ENCODE data around the gene MAPKAP1. TPM values are rescaled to one million over a fixed set of nuclear protein-coding genes. Genes with fewer than 3 reads are reported as not detected.

Gene MAPKAP1
- total RNA-seq, 1 donor from 2014 or later = 123 TPM

GRCh38 chr9:125653325-125653724 is 53.7 kb downstream of the MAPKAP1 start:
- no peak for DNase-seq
- Mint-ChIP-seq H3K4me3 (no peak overlapping the region), H3K27me3 (no peaks in the 10 kb centered on the region), H3K36me3 (ENCODE audit: low read depth) (peaks cover 39% of the 10 kb centered on the region), H3K4me1 (peaks cover 28% of the 10 kb centered on the region), H3K9me3 (no peaks in the 10 kb centered on the region), H3K27ac (no peak overlapping the region)
- intact Hi-C loops (cut with micrococcal nuclease) = no loop called here

DNA sequence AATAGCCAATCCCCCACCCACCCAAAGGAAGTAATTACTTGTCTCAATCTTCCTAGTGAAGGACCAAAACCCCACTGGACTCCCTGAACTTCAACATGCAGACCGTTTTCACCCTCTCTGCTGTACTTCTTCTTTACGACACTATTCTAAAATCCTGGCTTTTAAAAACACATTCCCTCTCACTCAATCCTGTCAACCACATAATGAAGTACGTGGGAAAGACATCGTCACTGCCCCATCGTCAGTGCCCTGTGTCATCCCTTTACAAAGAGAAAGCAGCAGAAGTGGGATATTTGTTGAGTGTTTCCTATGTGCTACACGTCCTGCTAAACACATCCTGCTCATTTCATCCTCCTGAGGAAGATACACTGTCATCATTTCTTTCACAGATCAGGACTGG is 54.2 kb downstream of the MAPKAP1 start:
- intact Hi-C loops (cut with micrococcal nuclease) = no loop called here
- peaks cover 40% of the 10 kb centered on the region for H3K36me3 Mint-ChIP-seq (ENCODE audit: low read depth)
- DNase-seq = no peak

GRCh38 chr9:125652233-125652594 is 54.8 kb downstream of the MAPKAP1 start:
- DNase-seq = no peak
- Mint-ChIP-seq H3K27ac (no peak overlapping the region), H3K27me3 (no peaks in the 10 kb centered on the region), H3K4me3 (no peak overlapping the region), H3K4me1 (peaks cover 36% of the 10 kb centered on the region), H3K9me3 (no peaks in the 10 kb centered on the region), H3K36me3 (ENCODE audit: low read depth) (peaks cover 35% of the 10 kb centered on the region)
- intact Hi-C loops (cut with micrococcal nuclease) = no loop called here

More for the DNA sequence above, 54.2 kb downstream of the MAPKAP1 start:
- Mint-ChIP-seq H3K4me1 (peaks cover 31% of the 10 kb centered on the region), H3K27ac (peak overlapping the region; percentile 6), H3K4me3 (no peak overlapping the region), H3K27me3 (no peaks in the 10 kb centered on the region), H3K9me3 (no peaks in the 10 kb centered on the region)

GRCh38 chr9:125651576-125652232 is 55.3 kb downstream of the MAPKAP1 start:
- intact Hi-C loops (cut with micrococcal nuclease) = no loop called here
- peaks cover 41% of the 10 kb centered on the region for H3K4me1 Mint-ChIP-seq
- no peaks in the 10 kb centered on the region for H3K9me3 Mint-ChIP-seq
- H3K27ac Mint-ChIP-seq = no peak overlapping the region
- no peak overlapping the region for H3K4me3 Mint-ChIP-seq
- H3K36me3 Mint-ChIP-seq (ENCODE audit: low read depth) = peaks cover 34% of the 10 kb centered on the region
- no peak for DNase-seq
- H3K27me3 Mint-ChIP-seq = no peaks in the 10 kb centered on the region

- Mint-ChIP-seq H3K4me1 (peaks cover 49% of the 10 kb centered on the region), H3K36me3 (ENCODE audit: low read depth) (peaks cover 26% of the 10 kb centered on the region), H3K9me3 (no peaks in the 10 kb centered on the region), H3K4me3 (peak overlapping the region; percentile 48), H3K27ac (peak overlapping the region; percentile 86), H3K27me3 (no peaks in the 10 kb centered on the region)
- DNase-seq = peak; percentile 61
- intact Hi-C loops (cut with micrococcal nuclease) = loop anchor here (1.0 kb wide), 3 partner anchors 10 to 51 kb away; no protein-coding TSS in a partner anchor
Observed at GRCh38 chr9:125650271-125650737, 56.7 kb downstream of the MAPKAP1 start.

- Mint-ChIP-seq H3K4me1 (peaks cover 53% of the 10 kb centered on the region), H3K36me3 (ENCODE audit: low read depth) (peaks cover 27% of the 10 kb centered on the region), H3K4me3 (peak overlapping the region; percentile 48), H3K27ac (peak overlapping the region; percentile 86), H3K27me3 (no peaks in the 10 kb centered on the region), H3K9me3 (no peaks in the 10 kb centered on the region)
- DNase-seq = no peak
- intact Hi-C loops (cut with micrococcal nuclease) = loop anchor here (1.0 to 10.0 kb wide), 6 partner anchors 10 to 315 kb away; partner anchors contain the start of gene PBX3
Observed at GRCh38 chr9:125649826-125650225, 57.2 kb downstream of the MAPKAP1 start.

- no peak for DNase-seq
- intact Hi-C loops (cut with micrococcal nuclease) = loop anchor here (5.0 to 10.0 kb wide), 3 partner anchors 98 to 315 kb away; partner anchors contain the start of gene PBX3
- Mint-ChIP-seq H3K27me3 (no peaks in the 10 kb centered on the region), H3K9me3 (no peaks in the 10 kb centered on the region), H3K27ac (peak overlapping the region; percentile 66), H3K36me3 (ENCODE audit: low read depth) (peaks cover 28% of the 10 kb centered on the region), H3K4me3 (peak overlapping the region; percentile 43), H3K4me1 (peaks cover 56% of the 10 kb centered on the region)
Observed at GRCh38 chr9:125649315-125649714, 57.7 kb downstream of the MAPKAP1 start.

DNA sequence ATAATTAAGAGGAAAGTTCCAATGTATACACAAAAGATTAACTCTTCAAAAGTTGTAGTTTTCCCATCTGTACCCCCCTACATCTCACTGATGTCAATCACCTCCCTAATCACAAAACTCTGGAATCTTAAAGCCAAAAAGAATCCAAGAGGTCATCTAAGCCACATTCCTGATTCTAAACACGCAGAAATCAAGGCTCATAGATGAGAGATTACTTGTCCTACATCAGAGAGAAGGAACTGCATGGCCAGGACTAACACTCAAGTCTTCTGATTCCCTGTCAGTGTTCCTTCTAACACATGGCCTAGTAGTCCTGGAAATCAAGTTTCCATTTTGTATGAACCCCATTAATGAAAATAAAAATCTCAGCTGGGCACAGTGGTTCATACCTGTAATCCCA is 58.7 kb downstream of the MAPKAP1 start:
- Mint-ChIP-seq H3K27ac (no peak overlapping the region), H3K4me3 (no peak overlapping the region), H3K36me3 (ENCODE audit: low read depth) (peaks cover 27% of the 10 kb centered on the region), H3K4me1 (peaks cover 56% of the 10 kb centered on the region), H3K9me3 (no peaks in the 10 kb centered on the region), H3K27me3 (no peaks in the 10 kb centered on the region)
- no peak for DNase-seq
- intact Hi-C loops (cut with micrococcal nuclease) = loop anchor here (5.0 to 10.0 kb wide), 3 partner anchors 99 to 313 kb away; partner anchors contain the start of gene PBX3

DNA sequence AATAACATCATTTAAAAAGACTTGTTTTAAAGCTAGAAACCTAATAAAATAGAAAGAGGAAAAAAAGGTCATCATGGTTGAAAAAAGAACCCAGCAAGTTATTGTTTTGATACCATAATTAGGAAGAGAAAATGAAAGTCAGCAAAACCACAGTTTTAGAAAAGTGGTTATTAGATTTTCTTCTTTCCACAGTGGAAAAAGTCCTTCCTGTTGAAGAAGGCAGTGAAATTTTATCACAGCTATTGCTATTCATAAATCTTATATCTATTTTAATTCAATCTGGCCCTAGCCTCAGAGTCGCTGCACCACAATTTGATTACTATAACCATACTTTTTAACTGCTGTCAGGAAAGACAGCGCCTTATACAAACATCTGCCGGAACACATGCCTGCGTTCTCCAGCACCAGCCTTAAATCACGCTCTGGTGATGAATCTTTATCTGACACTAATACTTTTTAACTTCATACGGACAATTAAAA is 60.3 kb downstream of the MAPKAP1 start:
- intact Hi-C loops (cut with micrococcal nuclease) = loop anchor here (1.0 to 10.0 kb wide), 4 partner anchors 14 to 312 kb away; partner anchors contain the start of gene PBX3
- Mint-ChIP-seq H3K36me3 (ENCODE audit: low read depth) (peaks cover 26% of the 10 kb centered on the region), H3K4me1 (peaks cover 54% of the 10 kb centered on the region)

DNA sequence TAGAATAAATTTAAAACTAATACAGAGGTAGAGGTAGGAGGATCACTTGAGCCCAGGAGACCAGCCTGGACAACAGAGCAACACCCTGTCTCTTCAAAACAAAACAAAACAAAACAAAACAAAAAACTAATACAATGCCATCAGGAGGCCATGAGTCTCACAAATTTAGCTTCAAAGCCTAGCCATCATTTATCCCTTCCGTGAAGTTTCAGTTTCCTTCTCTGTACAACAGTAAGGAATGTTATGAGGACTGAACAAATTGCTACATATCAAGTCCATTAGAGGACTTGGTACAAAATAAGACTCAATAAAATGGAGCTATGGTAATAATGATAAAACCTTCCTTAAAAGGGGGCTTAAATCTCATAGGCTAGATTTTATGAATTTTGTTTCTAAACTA is 60.8 kb downstream of the MAPKAP1 start:
- peak overlapping the region; percentile 70 for H3K4me3 Mint-ChIP-seq
- intact Hi-C loops (cut with micrococcal nuclease) = loop anchor here (1.0 to 10.0 kb wide), 4 partner anchors 14 to 311 kb away; partner anchors contain the start of gene PBX3
- DNase-seq = no peak

More for the DNA sequence above, 60.3 kb downstream of the MAPKAP1 start:
- no peak for DNase-seq
- H3K27ac Mint-ChIP-seq = peak overlapping the region; percentile 90
- no peaks in the 10 kb centered on the region for H3K9me3 Mint-ChIP-seq
- H3K27me3 Mint-ChIP-seq = no peaks in the 10 kb centered on the region
- peak overlapping the region; percentile 70 for H3K4me3 Mint-ChIP-seq

GRCh38 chr9:125644819-125645507 is 62.0 kb downstream of the MAPKAP1 start:
- DNase-seq = no peak
- peaks cover 45% of the 10 kb centered on the region for H3K4me1 Mint-ChIP-seq
- intact Hi-C loops (cut with micrococcal nuclease) = loop anchor here (5.0 to 10.0 kb wide), 3 partner anchors 102 to 310 kb away; partner anchors contain the start of gene PBX3

More for the DNA sequence above, 60.8 kb downstream of the MAPKAP1 start:
- H3K36me3 Mint-ChIP-seq (ENCODE audit: low read depth) = peaks cover 26% of the 10 kb centered on the region
- H3K27me3 Mint-ChIP-seq = no peaks in the 10 kb centered on the region
- H3K27ac Mint-ChIP-seq = peak overlapping the region; percentile 90
- no peaks in the 10 kb centered on the region for H3K9me3 Mint-ChIP-seq
- H3K4me1 Mint-ChIP-seq = peaks cover 52% of the 10 kb centered on the region

DNA sequence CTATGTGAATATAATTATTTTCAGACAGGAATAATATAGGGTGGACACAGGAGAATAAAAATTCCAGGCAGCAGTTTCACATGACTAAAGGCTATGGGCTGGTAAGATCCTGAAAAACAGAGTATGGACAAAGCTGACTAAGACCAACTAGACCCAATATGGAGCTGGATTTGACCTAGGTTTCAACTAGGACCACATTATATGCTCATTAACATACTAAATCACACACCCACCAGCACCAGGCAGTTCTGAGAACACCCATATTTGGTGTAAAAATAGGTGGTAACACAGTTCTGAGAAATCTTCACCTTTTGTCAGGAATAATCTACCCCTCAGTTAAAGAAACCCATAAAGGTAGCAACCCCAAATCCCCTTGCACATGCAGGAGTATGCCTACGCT is 64.7 kb downstream of the MAPKAP1 start:
- DNase-seq = no peak
- Mint-ChIP-seq H3K9me3 (no peaks in the 10 kb centered on the region), H3K27me3 (no peaks in the 10 kb centered on the region), H3K4me1 (peaks cover 38% of the 10 kb centered on the region), H3K36me3 (ENCODE audit: low read depth) (peaks cover 12% of the 10 kb centered on the region), H3K27ac (no peak overlapping the region), H3K4me3 (no peak overlapping the region)
- intact Hi-C loops (cut with micrococcal nuclease) = loop anchor here (10.0 kb wide), 1 partner anchor 308 kb away; no protein-coding TSS in a partner anchor

More at GRCh38 chr9:125644819-125645507, 62.0 kb downstream of the MAPKAP1 start:
- Mint-ChIP-seq H3K27ac (peak overlapping the region; percentile 66), H3K36me3 (ENCODE audit: low read depth) (peaks cover 18% of the 10 kb centered on the region), H3K4me3 (peak overlapping the region; percentile 4), H3K9me3 (no peaks in the 10 kb centered on the region), H3K27me3 (no peaks in the 10 kb centered on the region)

GRCh38 chr9:125639057-125639456 is 68.0 kb downstream of the MAPKAP1 start:
- Mint-ChIP-seq H3K4me1 (peaks cover 40% of the 10 kb centered on the region), H3K9me3 (no peaks in the 10 kb centered on the region), H3K27ac (no peak overlapping the region), H3K4me3 (no peak overlapping the region), H3K27me3 (no peaks in the 10 kb centered on the region), H3K36me3 (ENCODE audit: low read depth) (peaks cover 10% of the 10 kb centered on the region)
- intact Hi-C loops (cut with micrococcal nuclease) = loop anchor here (10.0 kb wide), 1 partner anchor 186 kb away; no protein-coding TSS in a partner anchor
- DNase-seq = peak; percentile 29
